DOHH2 (cell line): ENCODE data around the gene IFI27L2.

Experiments
- EZH2phosphoT487 ChIP-seq: fragments of 200-600 bp; sonication (generic); IDR thresholded peaks from 2 replicates; pipeline ENCODE4 v1.6.1; 2017; ENCODE audit warnings: borderline replicate concordance, mild to moderate bottlenecking, antibody characterized with exemption, low read length, moderate library complexity, mixed read lengths
- TF ChIP-seq, protein P1 (sequence below): fragments of 200-600 bp; sonication (generic); IDR thresholded peaks from one replicate; pipeline ENCODE4 v1.5.1; 2014; ENCODE audit warnings: antibody characterized with exemption, mild to moderate bottlenecking, low read depth, low read length; ENCODE audit not compliant: poor library complexity, severe bottlenecking

DNA sequence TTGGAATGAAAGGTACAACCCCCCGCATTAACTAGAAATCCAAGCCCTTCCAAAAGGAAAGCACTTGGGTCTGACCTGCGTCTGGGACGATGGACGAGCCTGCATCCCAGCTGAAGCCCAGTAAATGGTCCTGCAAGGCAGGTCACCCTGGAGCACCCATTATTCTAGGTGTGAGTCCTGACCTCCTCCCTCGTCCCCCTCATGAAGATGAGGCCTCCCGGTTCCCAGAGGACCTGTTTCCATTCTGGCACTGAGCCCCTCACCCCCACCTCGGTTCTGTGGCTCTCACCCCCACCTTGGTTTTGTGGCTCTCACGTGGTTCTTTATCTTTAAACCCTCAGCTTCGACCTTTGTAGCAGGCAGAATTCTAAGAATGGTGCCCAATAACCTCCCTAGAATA lies 11.5 kb downstream of the IFI27L2 start:
- TF ChIP-seq, protein P1, sequence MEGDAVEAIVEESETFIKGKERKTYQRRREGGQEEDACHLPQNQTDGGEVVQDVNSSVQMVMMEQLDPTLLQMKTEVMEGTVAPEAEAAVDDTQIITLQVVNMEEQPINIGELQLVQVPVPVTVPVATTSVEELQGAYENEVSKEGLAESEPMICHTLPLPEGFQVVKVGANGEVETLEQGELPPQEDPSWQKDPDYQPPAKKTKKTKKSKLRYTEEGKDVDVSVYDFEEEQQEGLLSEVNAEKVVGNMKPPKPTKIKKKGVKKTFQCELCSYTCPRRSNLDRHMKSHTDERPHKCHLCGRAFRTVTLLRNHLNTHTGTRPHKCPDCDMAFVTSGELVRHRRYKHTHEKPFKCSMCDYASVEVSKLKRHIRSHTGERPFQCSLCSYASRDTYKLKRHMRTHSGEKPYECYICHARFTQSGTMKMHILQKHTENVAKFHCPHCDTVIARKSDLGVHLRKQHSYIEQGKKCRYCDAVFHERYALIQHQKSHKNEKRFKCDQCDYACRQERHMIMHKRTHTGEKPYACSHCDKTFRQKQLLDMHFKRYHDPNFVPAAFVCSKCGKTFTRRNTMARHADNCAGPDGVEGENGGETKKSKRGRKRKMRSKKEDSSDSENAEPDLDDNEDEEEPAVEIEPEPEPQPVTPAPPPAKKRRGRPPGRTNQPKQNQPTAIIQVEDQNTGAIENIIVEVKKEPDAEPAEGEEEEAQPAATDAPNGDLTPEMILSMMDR: no peak
- TF ChIP-seq EZH2phosphoT487: no peak
